Measurements from ENCODE around the gene BLCAP. TPM values are rescaled to one million over a fixed set of nuclear protein-coding genes. Genes with fewer than 3 reads are reported as not detected.

The BLCAP gene
- total RNA-seq, 1 donor from 2014 or later, result 111 TPM

- FAIRE-seq, result no peak
- no peaks in the 10 kb centered on the region for H3K4me1 ChIP-seq (ENCODE audit: insufficient read depth, low read length)
- no peak for TF ChIP-seq EZH2 (IDR thresholded peaks at IDR 0.05; ENCODE audit: insufficient read depth, low read length)
- no peak for TF ChIP-seq CTCF (IDR thresholded peaks at IDR 0.05; ENCODE audit: insufficient read depth, low read depth, low read length)
- H3K27me3 ChIP-seq (ENCODE audit: insufficient read depth, low read length), result peaks cover 18% of the 10 kb centered on the region
- peaks cover 43% of the 10 kb centered on the region for H3K27me3 Mint-ChIP-seq (ENCODE audit: low read depth, unreplicated experiment)
- no peaks in the 10 kb centered on the region for H3K36me3 ChIP-seq (ENCODE audit: insufficient read depth, low read length)
- H3K4me3 ChIP-seq (ENCODE audit: insufficient read depth, low read depth, low read length), result no peak overlapping the region
- no peaks in the 10 kb centered on the region for H3K9me3 ChIP-seq (ENCODE audit: insufficient read depth, low read depth, low read length)
- no peaks in the 10 kb centered on the region for H3K79me2 ChIP-seq (ENCODE audit: insufficient read depth, low read length)
- no peak overlapping the region for H3K4me2 ChIP-seq (ENCODE audit: low read length)
- H3K9me3 Mint-ChIP-seq (ENCODE audit: unreplicated experiment), result peaks cover 6% of the 10 kb centered on the region
- no peak overlapping the region for H2AFZ ChIP-seq (ENCODE audit: low read depth, low read length)
- no peaks in the 10 kb centered on the region for H3K36me3 Mint-ChIP-seq (ENCODE audit: low read depth, unreplicated experiment)
- no peak overlapping the region for H3K9ac ChIP-seq (ENCODE audit: low read length)
- no peak for DNase-seq (ENCODE audit: low read depth)
- no peak overlapping the region for H3K27ac ChIP-seq (ENCODE audit: low read depth, low read length)
- peaks cover 2% of the 10 kb centered on the region for H3K4me1 Mint-ChIP-seq (ENCODE audit: low read depth, unreplicated experiment)
- no peaks in the 10 kb centered on the region for H4K20me1 ChIP-seq (ENCODE audit: insufficient read depth, low read length)
- H3K4me3 Mint-ChIP-seq (ENCODE audit: unreplicated experiment), result no peak overlapping the region
- H3K27ac Mint-ChIP-seq (ENCODE audit: unreplicated experiment), result peak overlapping the region; percentile 82
Observed at GRCh38 chr20:37468886-37469285, 58.8 kb downstream of the BLCAP start.

Other genes starting within 250 kb of the BLCAP start
- gene MANBAL, start 238.2 kb downstream of the BLCAP start, total RNA-seq, result 39.4 and 41.2 TPM in 2 replicates
- 33.4 and 33.7 TPM in 2 replicates for gene SRC, start 181.7 kb downstream of the BLCAP start, total RNA-seq
- 3.1 and 3.6 TPM in 2 replicates for gene NNAT, start 6.6 kb downstream of the BLCAP start, total RNA-seq
- gene CTNNBL1, start 166.2 kb upstream of the BLCAP start, total RNA-seq, result 59.6 and 67.0 TPM in 2 replicates

Data from astrocyte (in vitro differentiated cells and primary cell).